ENCODE measurements around the gene EARS2. TPM values are rescaled to one million over a fixed set of nuclear protein-coding genes. Genes with fewer than 3 reads are reported as not detected.

Gene EARS2
- total and polyA plus RNA-seq, 2 of the 8 experiments (the other 6 are each of a cell fraction or from before 2014, with no cell fraction given), result 47.8 to 111 TPM

- TF ChIP-seq PHF8 (conservative IDR thresholded peaks at IDR 0.05; ENCODE audit: low read depth, low read length), result no peak
- no peak for TF ChIP-seq RNF2 (IDR thresholded peaks at IDR 0.05; ENCODE audit: borderline replicate concordance, low read depth, low read length, missing control alignments, poor library complexity, severe bottlenecking)
- no peak for TF ChIP-seq BRCA1 (IDR thresholded peaks at IDR 0.05; ENCODE audit: low read depth, low read length)
- TF ChIP-seq SIN3A (conservative IDR thresholded peaks at IDR 0.05 in 1 of 2, IDR thresholded peaks at IDR 0.05 in 1 of 2; ENCODE audit: low read depth in 1 of 2, low read length in 2 of 2), result no peak
Measured at GRCh38 chr16:23594186-23594585, 37.0 kb upstream of the EARS2 start (continued).
